ENCODE measurements around the gene PCNX3. TPM values are rescaled to one million over a fixed set of nuclear protein-coding genes. Genes with fewer than 3 reads are reported as not detected.

PCNX3 gene
- total and polyA plus RNA-seq, 2 of the 13 experiments (the other 11 are each of a cell fraction or from before 2014, with no cell fraction given): 16.2 to 23.0 TPM

DNA sequence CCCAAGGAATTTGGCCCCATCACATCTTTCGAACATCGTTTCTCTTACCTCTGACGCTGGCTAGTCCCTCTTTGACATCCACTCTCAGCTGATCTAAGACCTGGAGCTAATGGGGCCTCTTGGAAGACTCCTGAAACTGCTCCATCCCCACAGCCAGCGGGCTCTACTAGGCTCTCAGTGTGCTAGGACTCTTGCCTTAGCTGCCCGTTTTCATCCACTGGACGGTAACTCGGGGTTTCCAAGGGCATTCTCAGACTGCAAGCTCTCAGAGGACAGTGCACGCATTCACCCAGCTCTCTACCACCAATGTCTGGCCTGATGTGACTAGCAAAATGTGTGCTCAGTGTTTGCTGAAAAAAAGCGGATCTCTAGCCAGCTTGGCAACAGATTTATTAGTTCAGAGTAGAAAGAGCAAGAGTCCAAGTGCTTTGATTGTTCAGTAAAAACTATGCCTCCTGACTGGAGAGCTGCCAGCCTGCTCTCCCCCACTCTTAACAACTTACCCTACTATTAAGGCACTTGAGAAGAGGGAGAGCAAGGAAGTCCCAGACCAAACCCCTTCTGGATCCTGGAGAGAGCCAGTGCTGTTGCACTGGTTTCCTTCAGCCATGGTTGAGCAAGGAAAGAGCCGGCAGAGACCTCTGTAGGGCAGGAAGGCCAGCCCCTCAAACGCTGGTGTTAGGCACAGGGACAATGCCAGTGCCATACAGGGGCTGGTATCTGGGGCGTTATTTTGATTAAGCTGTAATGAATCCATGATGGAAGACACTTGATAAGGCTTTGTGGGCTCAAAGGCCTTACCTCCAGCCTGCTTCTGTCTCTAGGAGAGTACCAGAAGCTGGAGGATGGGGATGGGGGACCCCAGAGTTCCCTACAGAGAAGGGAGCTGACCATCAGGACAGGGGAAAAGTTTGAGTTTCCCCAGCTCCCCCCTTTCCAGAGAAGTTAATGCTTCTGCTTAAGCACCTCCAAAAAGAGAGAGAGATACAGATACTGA, 38.0 kb downstream of the PCNX3 start (continued):
- TF ChIP-seq KDM6A (CRISPR knock-in tag; IDR thresholded peaks at IDR 0.05; ENCODE audit: low read depth) (no peak), ZFP1 (CRISPR knock-in tag; IDR thresholded peaks at IDR 0.05) (0 out of 2 replicates have a peak, but pooled peaks have one; percentile 60), ZBTB7B (CRISPR knock-in tag; IDR thresholded peaks at IDR 0.05) (no peak; the same call in 1 of the 2 replicates), ZMAT3 (CRISPR knock-in tag; conservative IDR thresholded peaks at IDR 0.05) (no peak), ZNF564 (CRISPR knock-in tag; IDR thresholded peaks at IDR 0.05) (0 out of 2 replicates have a peak, but pooled peaks have one; percentile 59), ZMYM4 (CRISPR knock-in tag; IDR thresholded peaks at IDR 0.05) (no peak), HOXA3 (CRISPR knock-in tag; IDR thresholded peaks at IDR 0.05) (0 out of 2 replicates have a peak, but pooled peaks have one; percentile 29), ZNF10 (CRISPR knock-in tag; IDR thresholded peaks at IDR 0.05; ENCODE audit: borderline replicate concordance, low read depth) (no peak), NCOR1 (IDR thresholded peaks at IDR 0.05; ENCODE audit: borderline replicate concordance, low read length) (peak; percentile 73; the same call in 1 of the 2 replicates), PAX8 (CRISPR knock-in tag; IDR thresholded peaks at IDR 0.05; ENCODE audit: borderline replicate concordance) (no peak; the same call in 1 of the 2 replicates)
- TF ChIP-seq, protein P1, sequence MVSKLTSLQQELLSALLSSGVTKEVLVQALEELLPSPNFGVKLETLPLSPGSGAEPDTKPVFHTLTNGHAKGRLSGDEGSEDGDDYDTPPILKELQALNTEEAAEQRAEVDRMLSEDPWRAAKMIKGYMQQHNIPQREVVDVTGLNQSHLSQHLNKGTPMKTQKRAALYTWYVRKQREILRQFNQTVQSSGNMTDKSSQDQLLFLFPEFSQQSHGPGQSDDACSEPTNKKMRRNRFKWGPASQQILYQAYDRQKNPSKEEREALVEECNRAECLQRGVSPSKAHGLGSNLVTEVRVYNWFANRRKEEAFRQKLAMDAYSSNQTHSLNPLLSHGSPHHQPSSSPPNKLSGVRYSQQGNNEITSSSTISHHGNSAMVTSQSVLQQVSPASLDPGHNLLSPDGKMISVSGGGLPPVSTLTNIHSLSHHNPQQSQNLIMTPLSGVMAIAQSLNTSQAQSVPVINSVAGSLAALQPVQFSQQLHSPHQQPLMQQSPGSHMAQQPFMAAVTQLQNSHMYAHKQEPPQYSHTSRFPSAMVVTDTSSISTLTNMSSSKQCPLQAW (CRISPR knock-in tag; IDR thresholded peaks at IDR 0.05): peak; percentile 8; the same call in 1 of the 2 replicates
- TF ChIP-seq, protein P2, sequence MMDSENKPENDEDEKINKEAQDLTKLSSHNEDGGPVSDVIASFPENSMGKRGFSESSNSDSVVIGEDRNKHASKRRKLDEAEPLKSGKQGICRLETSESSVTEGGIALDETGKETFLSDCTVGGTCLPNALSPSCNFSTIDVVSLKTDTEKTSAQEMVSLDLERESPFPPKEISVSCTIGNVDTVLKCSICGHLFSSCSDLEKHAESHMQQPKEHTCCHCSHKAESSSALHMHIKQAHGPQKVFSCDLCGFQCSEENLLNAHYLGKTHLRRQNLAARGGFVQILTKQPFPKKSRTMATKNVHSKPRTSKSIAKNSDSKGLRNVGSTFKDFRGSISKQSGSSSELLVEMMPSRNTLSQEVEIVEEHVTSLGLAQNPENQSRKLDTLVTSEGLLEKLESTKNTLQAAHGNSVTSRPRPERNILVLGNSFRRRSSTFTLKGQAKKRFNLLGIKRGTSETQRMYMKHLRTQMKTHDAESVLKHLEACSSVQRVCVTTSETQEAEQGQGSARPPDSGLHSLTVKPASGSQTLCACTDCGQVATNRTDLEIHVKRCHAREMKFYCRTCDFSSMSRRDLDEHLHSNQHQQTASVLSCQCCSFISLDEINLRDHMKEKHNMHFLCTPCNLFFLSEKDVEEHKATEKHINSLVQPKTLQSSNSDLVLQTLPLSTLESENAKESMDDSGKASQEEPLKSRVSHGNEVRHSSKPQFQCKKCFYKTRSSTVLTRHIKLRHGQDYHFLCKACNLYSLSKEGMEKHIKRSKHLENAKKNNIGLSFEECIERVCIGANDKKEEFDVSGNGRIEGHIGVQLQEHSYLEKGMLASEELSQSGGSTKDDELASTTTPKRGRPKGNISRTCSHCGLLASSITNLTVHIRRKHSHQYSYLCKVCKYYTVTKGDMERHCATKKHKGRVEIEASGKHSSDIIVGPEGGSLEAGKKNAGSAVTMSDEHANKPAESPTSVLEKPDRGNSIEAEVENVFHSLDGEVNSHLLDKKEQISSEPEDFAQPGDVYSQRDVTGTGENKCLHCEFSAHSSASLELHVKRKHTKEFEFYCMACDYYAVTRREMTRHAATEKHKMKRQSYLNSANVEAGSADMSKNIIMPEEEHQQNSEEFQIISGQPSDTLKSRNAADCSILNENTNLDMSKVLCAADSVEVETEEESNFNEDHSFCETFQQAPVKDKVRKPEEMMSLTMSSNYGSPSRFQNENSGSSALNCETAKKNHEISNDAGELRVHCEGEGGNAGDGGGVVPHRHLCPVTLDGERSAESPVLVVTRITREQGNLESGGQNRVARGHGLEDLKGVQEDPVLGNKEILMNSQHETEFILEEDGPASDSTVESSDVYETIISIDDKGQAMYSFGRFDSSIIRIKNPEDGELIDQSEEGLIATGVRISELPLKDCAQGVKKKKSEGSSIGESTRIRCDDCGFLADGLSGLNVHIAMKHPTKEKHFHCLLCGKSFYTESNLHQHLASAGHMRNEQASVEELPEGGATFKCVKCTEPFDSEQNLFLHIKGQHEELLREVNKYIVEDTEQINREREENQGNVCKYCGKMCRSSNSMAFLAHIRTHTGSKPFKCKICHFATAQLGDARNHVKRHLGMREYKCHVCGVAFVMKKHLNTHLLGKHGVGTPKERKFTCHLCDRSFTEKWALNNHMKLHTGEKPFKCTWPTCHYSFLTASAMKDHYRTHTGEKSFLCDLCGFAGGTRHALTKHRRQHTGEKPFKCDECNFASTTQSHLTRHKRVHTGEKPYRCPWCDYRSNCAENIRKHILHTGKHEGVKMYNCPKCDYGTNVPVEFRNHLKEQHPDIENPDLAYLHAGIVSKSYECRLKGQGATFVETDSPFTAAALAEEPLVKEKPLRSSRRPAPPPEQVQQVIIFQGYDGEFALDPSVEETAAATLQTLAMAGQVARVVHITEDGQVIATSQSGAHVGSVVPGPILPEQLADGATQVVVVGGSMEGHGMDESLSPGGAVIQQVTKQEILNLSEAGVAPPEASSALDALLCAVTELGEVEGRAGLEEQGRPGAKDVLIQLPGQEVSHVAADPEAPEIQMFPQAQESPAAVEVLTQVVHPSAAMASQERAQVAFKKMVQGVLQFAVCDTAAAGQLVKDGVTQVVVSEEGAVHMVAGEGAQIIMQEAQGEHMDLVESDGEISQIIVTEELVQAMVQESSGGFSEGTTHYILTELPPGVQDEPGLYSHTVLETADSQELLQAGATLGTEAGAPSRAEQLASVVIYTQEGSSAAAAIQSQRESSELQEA (CRISPR knock-in tag; IDR thresholded peaks at IDR 0.05; ENCODE audit: not compliant biosample characterization): no peak
- TF ChIP-seq, protein P3, sequence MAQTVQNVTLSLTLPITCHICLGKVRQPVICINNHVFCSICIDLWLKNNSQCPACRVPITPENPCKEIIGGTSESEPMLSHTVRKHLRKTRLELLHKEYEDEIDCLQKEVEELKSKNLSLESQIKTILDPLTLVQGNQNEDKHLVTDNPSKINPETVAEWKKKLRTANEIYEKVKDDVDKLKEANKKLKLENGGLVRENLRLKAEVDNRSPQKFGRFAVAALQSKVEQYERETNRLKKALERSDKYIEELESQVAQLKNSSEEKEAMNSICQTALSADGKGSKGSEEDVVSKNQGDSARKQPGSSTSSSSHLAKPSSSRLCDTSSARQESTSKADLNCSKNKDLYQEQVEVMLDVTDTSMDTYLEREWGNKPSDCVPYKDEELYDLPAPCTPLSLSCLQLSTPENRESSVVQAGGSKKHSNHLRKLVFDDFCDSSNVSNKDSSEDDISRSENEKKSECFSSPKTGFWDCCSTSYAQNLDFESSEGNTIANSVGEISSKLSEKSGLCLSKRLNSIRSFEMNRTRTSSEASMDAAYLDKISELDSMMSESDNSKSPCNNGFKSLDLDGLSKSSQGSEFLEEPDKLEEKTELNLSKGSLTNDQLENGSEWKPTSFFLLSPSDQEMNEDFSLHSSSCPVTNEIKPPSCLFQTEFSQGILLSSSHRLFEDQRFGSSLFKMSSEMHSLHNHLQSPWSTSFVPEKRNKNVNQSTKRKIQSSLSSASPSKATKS (CRISPR knock-in tag; IDR thresholded peaks at IDR 0.05): no peak
- TF ChIP-seq, protein P4, sequence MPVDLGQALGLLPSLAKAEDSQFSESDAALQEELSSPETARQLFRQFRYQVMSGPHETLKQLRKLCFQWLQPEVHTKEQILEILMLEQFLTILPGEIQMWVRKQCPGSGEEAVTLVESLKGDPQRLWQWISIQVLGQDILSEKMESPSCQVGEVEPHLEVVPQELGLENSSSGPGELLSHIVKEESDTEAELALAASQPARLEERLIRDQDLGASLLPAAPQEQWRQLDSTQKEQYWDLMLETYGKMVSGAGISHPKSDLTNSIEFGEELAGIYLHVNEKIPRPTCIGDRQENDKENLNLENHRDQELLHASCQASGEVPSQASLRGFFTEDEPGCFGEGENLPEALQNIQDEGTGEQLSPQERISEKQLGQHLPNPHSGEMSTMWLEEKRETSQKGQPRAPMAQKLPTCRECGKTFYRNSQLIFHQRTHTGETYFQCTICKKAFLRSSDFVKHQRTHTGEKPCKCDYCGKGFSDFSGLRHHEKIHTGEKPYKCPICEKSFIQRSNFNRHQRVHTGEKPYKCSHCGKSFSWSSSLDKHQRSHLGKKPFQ (CRISPR knock-in tag; IDR thresholded peaks at IDR 0.05; ENCODE audit: insufficient replicate concordance): peak; percentile 64
